ENCODE data around the gene IARS2. TPM values are rescaled to one million over a fixed set of nuclear protein-coding genes. Genes with fewer than 3 reads are reported as not detected.
"Not testable (repeated sequence)": the region's sequence is repeated elsewhere in the genome, so short reads cannot be mapped to it uniquely, and the experiment has no call there.

IARS2 gene
- polyA plus RNA-seq, 4 donors, result 92.0 to 100 (median 98.1) TPM

- no peak for DNase-seq (ENCODE audit: low read depth in 4 of 4, low spot score in 3 of 4)
Observed at GRCh38 chr1:220160027-220160426, 66.1 kb downstream of the IARS2 start.

GRCh38 chr1:220164116-220164515, 70.2 kb downstream of the IARS2 start:
- DNase-seq (ENCODE audit: low read depth in 4 of 4, low spot score in 3 of 4), result peak in 2 of 4 donors; percentile 2 to 5

- no peak for DNase-seq (ENCODE audit: low read depth in 4 of 4, low spot score in 3 of 4)
Observed at GRCh38 chr1:220164517-220164916, 70.6 kb downstream of the IARS2 start.

GRCh38 chr1:220166853-220167252, 72.9 kb downstream of the IARS2 start:
- DNase-seq (ENCODE audit: low read depth in 4 of 4, low spot score in 3 of 4), result no peak

- DNase-seq (ENCODE audit: low read depth in 4 of 4, low spot score in 3 of 4), result not testable (repeated sequence)
Observed at GRCh38 chr1:220169887-220170286, 76.0 kb downstream of the IARS2 start.

GRCh38 chr1:220170836-220171526, 77.0 kb downstream of the IARS2 start:
- no peak for DNase-seq (ENCODE audit: low read depth in 4 of 4, low spot score in 3 of 4)

- DNase-seq (ENCODE audit: low read depth in 4 of 4, low spot score in 3 of 4), result no peak
Observed at GRCh38 chr1:220176540-220176939, 82.6 kb downstream of the IARS2 start.

GRCh38 chr1:220182111-220182510, 88.2 kb downstream of the IARS2 start:
- no peak for DNase-seq (ENCODE audit: low read depth in 4 of 4, low spot score in 3 of 4)

- no peak for DNase-seq (ENCODE audit: low read depth in 4 of 4, low spot score in 3 of 4)
Observed at GRCh38 chr1:220182656-220183055, 88.7 kb downstream of the IARS2 start.

- DNase-seq (ENCODE audit: low read depth in 4 of 4, low spot score in 3 of 4), result no peak
Observed at GRCh38 chr1:220184506-220184905, 90.6 kb downstream of the IARS2 start.

- no peak for DNase-seq (ENCODE audit: low read depth in 4 of 4, low spot score in 3 of 4)
Observed at GRCh38 chr1:220186752-220187151, 92.8 kb downstream of the IARS2 start.

GRCh38 chr1:220188538-220188937, 94.6 kb downstream of the IARS2 start:
- DNase-seq (ENCODE audit: low read depth in 4 of 4, low spot score in 3 of 4), result no peak

GRCh38 chr1:220189750-220190347, 95.9 kb downstream of the IARS2 start:
- no peak for DNase-seq (ENCODE audit: low read depth in 4 of 4, low spot score in 3 of 4)

GRCh38 chr1:220195701-220196100, 101.8 kb downstream of the IARS2 start:
- DNase-seq (ENCODE audit: low read depth in 4 of 4, low spot score in 3 of 4), result no peak

Other genes with a start within 250 kb of the IARS2 start
- gene SLC30A10, start 165.6 kb upstream of the IARS2 start, polyA plus RNA-seq (ENCODE audit: insufficient read length in 4 of 4), result under 1 TPM; 0.07 to 0.22 (median 0.15) TPM
- 100 to 1,000 TPM; 101 to 119 (median 112) TPM for gene EPRS1, start 47.6 kb upstream of the IARS2 start, polyA plus RNA-seq (ENCODE audit: insufficient read length in 4 of 4)
- 10 to 100 TPM; 48.6 to 56.0 (median 51.7) TPM for gene BPNT1, start 4.3 kb upstream of the IARS2 start, polyA plus RNA-seq (ENCODE audit: insufficient read length in 4 of 4)
- 10 to 100 TPM; 27.5 to 37.1 (median 32.6) TPM for gene RAB3GAP2, start 178.3 kb downstream of the IARS2 start, polyA plus RNA-seq (ENCODE audit: insufficient read length in 4 of 4)